ENCODE measurements around the gene CPLANE1.

Gene CPLANE1

GRCh38 chr5:37060030-37060429, 189.1 kb downstream of the CPLANE1 start:
- DNase-seq (ENCODE audit: low spot score): no peak
- in situ Hi-C loops (cut with MboI; ENCODE audit: low pct_unique_long_range_greater_than_20kb, low sequenced_read_pairs, unreplicated experiment): no loop called here
- no peak for TF ChIP-seq CTCF (IDR thresholded peaks at IDR 0.05; ENCODE audit: extremely low read depth, insufficient read depth, missing control alignments)

- in situ Hi-C loops (cut with MboI; ENCODE audit: low pct_unique_long_range_greater_than_20kb, low sequenced_read_pairs, unreplicated experiment): no loop called here
- TF ChIP-seq CTCF (IDR thresholded peaks at IDR 0.05; ENCODE audit: extremely low read depth, insufficient read depth, missing control alignments): no peak
- DNase-seq (ENCODE audit: low spot score): no peak
These were observed 192.4 kb downstream of the CPLANE1 start for GRCh38 chr5:37056762-37057161.
